Smooth muscle cell (in vitro differentiated cells): Measurements from ENCODE around the gene TAS2R60. TPM values are rescaled to one million over a fixed set of nuclear protein-coding genes. Genes with fewer than 3 reads are reported as not detected.

ENCODE experiments used
- DNase-seq: peaks from one replicate; lab custom pipeline; 2025; ENCODE audit not compliant: unreplicated experiment; lab: John Stamatoyannopoulos, UW
- H2AFZ ChIP-seq: fragments of 200-600 bp; sonication (generic); 2 replicates; pipeline ENCODE4 v1.6.0; 2016; ENCODE audit warnings: antibody characterized with exemption, low read depth, mild to moderate bottlenecking
- H3F3A ChIP-seq: fragments of 200-600 bp; sonication (generic); 2 replicates; pipeline ENCODE4 v1.6.0; 2017; ENCODE audit warnings: antibody characterized with exemption, low read depth
- H3K27ac ChIP-seq: fragments of 200-600 bp; sonication (generic); 2 replicates; pipeline ENCODE4 v1.5.1; 2016; ENCODE audit warnings: low read depth, mild to moderate bottlenecking
- H3K27me3 ChIP-seq: fragments of 200-600 bp; sonication (generic); 2 replicates; pipeline ENCODE4 v1.6.1; 2016; ENCODE audit warnings: low read depth, mild to moderate bottlenecking
- H3K36me3 ChIP-seq: fragments of 200-600 bp; sonication (generic); 2 replicates; pipeline ENCODE4 v1.5.1; 2016; ENCODE audit warnings: low read depth
- H3K4me1 ChIP-seq: fragments of 200-600 bp; sonication (generic); 2 replicates; pipeline ENCODE4 v1.5.1; 2016; ENCODE audit warnings: low read depth
- H3K4me2 ChIP-seq: fragments of 200-600 bp; sonication (generic); 2 replicates; pipeline ENCODE4 v1.6.0; 2016; ENCODE audit warnings: mild to moderate bottlenecking
- H3K4me3 ChIP-seq: fragments of 200-600 bp; sonication (generic); 2 replicates; pipeline ENCODE4 v1.5.1; 2016; ENCODE audit warnings: mild to moderate bottlenecking
- H3K79me2 ChIP-seq: fragments of 200-600 bp; sonication (generic); 2 replicates; pipeline ENCODE4 v1.6.0; 2016; ENCODE audit warnings: low read depth, mild to moderate bottlenecking
- H3K9ac ChIP-seq: fragments of 200-600 bp; sonication (generic); 2 replicates; pipeline ENCODE4 v1.6.0; 2016; ENCODE audit warnings: low read depth
- H3K9me3 ChIP-seq: fragments of 200-600 bp; sonication (generic); replicated peaks from 2 replicates; pipeline ENCODE4 v1.5.1; 2016; ENCODE audit warnings: low read depth
- H4K20me1 ChIP-seq: fragments of 200-600 bp; sonication (generic); 2 replicates; pipeline ENCODE4 v1.6.0; 2016; ENCODE audit warnings: low read depth
- WGBS: methylation state at CpG from one replicate; pipeline ENCODE4 v1.1.7; 2016; ENCODE audit warnings: low lambda C conversion rate; 5-methylcytosine and 5-hydroxymethylcytosine counted together
- polyA plus RNA-seq: library from polyadenylated mRNA; unstranded; fragments of >200 nt; fragmentation: Nextera tagmentation; extraction: Ambion mirVana; gene quantifications from 2 replicates; pipeline ENCODE4 v1.2.1, GENCODE V29; 2016
- total RNA-seq: library from RNA; depleted of rRNA; stranded (reverse); fragments of >200 nt; gene quantifications from 2 replicates; pipeline ENCODE4 v1.2.3, GENCODE V29; 2014
- TF ChIP-seq, protein P1 (sequence below): fragments of 200-600 bp; sonication (generic); IDR thresholded peaks from 2 replicates; pipeline ENCODE4 v1.5.1; 2017; ENCODE audit warnings: borderline replicate concordance, mild to moderate bottlenecking, antibody characterized with exemption; ENCODE audit not compliant: insufficient read depth, poor library complexity, severe bottlenecking

TAS2R60 gene
- total and polyA plus RNA-seq, 2 experiments from 2014 or later, result not detected

DNA sequence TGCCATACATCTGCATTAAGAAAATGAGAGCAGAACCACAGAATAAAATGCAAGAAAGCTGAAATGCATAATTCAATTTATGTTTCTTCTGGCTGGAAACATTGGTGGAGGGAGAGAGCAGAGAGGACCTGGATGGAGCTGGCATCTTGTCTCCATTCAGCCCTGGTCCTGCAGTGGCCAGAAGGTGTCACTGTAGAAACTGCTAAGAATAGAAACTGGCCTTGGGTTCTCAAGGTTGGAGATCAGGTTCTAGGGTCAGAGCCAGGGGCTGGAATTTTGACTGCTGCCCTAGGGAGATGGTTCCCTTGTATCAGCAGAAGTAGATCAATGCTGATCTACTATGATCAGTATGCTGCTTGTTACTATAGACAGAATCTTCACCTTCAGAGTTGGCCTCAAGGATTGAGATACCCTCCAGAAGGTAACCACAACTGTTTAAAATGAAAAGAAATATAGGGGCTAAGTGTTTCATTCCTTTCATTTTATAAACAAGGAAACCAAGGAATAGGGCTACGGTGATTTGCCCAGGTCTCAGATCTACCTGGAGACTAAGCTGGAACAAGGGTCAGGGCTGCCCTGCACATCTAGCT, 47.6 kb downstream of the TAS2R60 start:
- WGBS, result 95% methylated on average over 1 of the region's 1 CpG
- no peak for DNase-seq

DNA sequence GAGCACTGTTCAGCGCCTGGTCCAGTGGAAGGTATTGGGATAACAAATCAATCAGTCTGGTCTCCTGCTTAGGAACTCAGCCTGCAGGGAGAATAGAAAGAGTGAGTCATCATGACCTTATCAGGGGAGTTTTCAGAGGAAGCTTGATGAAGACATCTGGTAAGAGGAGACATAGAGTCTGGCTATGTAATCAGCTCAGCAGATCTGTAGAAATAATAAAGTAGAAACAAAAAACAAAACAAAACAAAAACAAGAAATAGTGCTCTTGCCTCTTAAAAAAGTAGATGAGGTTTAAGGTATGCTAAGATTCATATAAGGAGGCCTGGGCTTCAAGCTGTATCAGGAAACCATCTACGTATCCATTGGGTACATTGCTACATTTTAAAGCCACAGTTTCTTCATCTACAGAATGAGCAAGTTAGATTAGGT, 48.8 kb downstream of the TAS2R60 start:
- H3F3A ChIP-seq, result no peaks in the 10 kb centered on the region
- H4K20me1 ChIP-seq, result no peaks in the 10 kb centered on the region
- no peak overlapping the region for H3K9ac ChIP-seq
- no peaks in the 10 kb centered on the region for H3K79me2 ChIP-seq
- TF ChIP-seq, protein P1, sequence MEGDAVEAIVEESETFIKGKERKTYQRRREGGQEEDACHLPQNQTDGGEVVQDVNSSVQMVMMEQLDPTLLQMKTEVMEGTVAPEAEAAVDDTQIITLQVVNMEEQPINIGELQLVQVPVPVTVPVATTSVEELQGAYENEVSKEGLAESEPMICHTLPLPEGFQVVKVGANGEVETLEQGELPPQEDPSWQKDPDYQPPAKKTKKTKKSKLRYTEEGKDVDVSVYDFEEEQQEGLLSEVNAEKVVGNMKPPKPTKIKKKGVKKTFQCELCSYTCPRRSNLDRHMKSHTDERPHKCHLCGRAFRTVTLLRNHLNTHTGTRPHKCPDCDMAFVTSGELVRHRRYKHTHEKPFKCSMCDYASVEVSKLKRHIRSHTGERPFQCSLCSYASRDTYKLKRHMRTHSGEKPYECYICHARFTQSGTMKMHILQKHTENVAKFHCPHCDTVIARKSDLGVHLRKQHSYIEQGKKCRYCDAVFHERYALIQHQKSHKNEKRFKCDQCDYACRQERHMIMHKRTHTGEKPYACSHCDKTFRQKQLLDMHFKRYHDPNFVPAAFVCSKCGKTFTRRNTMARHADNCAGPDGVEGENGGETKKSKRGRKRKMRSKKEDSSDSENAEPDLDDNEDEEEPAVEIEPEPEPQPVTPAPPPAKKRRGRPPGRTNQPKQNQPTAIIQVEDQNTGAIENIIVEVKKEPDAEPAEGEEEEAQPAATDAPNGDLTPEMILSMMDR, result no peak
- no peaks in the 10 kb centered on the region for H3K36me3 ChIP-seq
- H3K4me2 ChIP-seq, result no peak overlapping the region
- DNase-seq, result no peak
- H3K27me3 ChIP-seq, result no peaks in the 10 kb centered on the region
- no peak overlapping the region for H2AFZ ChIP-seq
- no peak overlapping the region for H3K4me3 ChIP-seq
- H3K9me3 ChIP-seq, result no peaks in the 10 kb centered on the region
- H3K27ac ChIP-seq, result peak overlapping the region; percentile 37
- WGBS, result 36% methylated on average over 2 of the region's 2 CpGs
- no peaks in the 10 kb centered on the region for H3K4me1 ChIP-seq

More for the DNA sequence above, 47.6 kb downstream of the TAS2R60 start:
- Histone ChIP-seq H3K36me3 (no peaks in the 10 kb centered on the region), H3K27ac (no peak overlapping the region), H3K4me1 (no peaks in the 10 kb centered on the region), H3K9ac (no peak overlapping the region), H3K4me2 (no peak overlapping the region), H4K20me1 (no peaks in the 10 kb centered on the region), H3F3A (no peaks in the 10 kb centered on the region), H3K4me3 (no peak overlapping the region), H2AFZ (no peak overlapping the region), H3K79me2 (no peaks in the 10 kb centered on the region), H3K9me3 (no peaks in the 10 kb centered on the region), H3K27me3 (no peaks in the 10 kb centered on the region)
- TF ChIP-seq, protein P1, result peak; percentile 49

- 59% methylated on average over 6 of the region's 6 CpGs for WGBS
Observed at GRCh38 chr7:143492799-143493739, 49.8 kb downstream of the TAS2R60 start.

More at GRCh38 chr7:143492799-143493739, 49.8 kb downstream of the TAS2R60 start:
- Histone ChIP-seq H3K4me1 (no peaks in the 10 kb centered on the region), H3K4me3 (no peak overlapping the region), H3K27ac (peak overlapping the region; percentile 37), H2AFZ (peak overlapping the region; percentile 16), H3K4me2 (no peak overlapping the region), H3K27me3 (no peaks in the 10 kb centered on the region), H3K79me2 (no peaks in the 10 kb centered on the region), H3K36me3 (no peaks in the 10 kb centered on the region), H3F3A (no peaks in the 10 kb centered on the region), H4K20me1 (no peaks in the 10 kb centered on the region), H3K9ac (no peak overlapping the region), H3K9me3 (no peaks in the 10 kb centered on the region)
- TF ChIP-seq, protein P1, result no peak
- DNase-seq, result no peak
